GM12872 (cell line): ENCODE data around the gene AJAP1.

Source experiments
- TF ChIP-seq, protein P1 (sequence below): IDR thresholded peaks from 3 replicates; pipeline ENCODE4 v1.5.1; 2011; ENCODE audit warnings: low read depth, mild to moderate bottlenecking, low read length, moderate library complexity; ENCODE audit not compliant: insufficient read depth

The AJAP1 gene

DNA sequence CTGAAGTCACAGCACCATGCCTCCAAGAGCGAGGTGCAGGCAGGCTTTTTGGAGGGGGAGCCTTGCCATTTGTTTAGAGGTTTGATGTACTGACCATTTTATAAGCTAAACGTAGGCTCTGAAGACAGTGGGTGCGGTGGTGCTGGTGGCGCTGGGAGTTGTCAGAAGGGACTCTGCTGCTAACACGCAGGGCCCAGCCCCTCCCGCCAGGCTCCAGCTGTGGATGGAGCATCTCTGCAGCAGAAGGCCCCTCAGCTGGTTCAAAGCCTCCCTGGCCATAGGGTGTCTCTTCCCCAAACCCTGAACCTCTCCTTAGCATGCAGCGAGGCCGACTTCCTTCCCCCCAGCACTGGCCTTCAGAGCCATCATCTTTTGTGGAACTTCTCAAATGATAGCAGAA, 105.3 kb downstream of the AJAP1 start:
- TF ChIP-seq, protein P1, sequence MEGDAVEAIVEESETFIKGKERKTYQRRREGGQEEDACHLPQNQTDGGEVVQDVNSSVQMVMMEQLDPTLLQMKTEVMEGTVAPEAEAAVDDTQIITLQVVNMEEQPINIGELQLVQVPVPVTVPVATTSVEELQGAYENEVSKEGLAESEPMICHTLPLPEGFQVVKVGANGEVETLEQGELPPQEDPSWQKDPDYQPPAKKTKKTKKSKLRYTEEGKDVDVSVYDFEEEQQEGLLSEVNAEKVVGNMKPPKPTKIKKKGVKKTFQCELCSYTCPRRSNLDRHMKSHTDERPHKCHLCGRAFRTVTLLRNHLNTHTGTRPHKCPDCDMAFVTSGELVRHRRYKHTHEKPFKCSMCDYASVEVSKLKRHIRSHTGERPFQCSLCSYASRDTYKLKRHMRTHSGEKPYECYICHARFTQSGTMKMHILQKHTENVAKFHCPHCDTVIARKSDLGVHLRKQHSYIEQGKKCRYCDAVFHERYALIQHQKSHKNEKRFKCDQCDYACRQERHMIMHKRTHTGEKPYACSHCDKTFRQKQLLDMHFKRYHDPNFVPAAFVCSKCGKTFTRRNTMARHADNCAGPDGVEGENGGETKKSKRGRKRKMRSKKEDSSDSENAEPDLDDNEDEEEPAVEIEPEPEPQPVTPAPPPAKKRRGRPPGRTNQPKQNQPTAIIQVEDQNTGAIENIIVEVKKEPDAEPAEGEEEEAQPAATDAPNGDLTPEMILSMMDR = no peak

GRCh38 chr1:4760088-4760487, 105.7 kb downstream of the AJAP1 start:
- TF ChIP-seq, protein P1 = no peak

GRCh38 chr1:4761324-4761723, 106.9 kb downstream of the AJAP1 start:
- TF ChIP-seq, protein P1 = no peak

DNA sequence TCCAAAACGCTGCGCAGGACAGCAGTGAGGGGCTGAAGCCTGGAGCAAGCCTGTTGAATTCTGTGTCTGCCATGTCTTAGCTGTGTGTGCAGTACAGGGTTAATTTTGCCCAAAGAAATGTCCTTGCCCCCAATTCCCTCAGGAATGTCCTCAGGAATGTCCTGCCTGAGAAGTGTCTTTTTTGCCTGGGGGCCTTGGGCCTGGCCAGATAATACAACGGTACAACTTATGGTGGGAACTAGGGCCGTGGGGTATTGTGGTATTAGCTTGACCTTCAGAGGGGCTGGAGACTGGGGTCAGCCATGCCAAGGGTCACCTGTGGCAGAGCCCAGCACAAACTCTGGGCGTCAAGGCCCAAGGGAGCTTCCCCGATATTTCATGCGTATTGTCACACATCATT, 107.7 kb downstream of the AJAP1 start:
- TF ChIP-seq, protein P1 = no peak

- TF ChIP-seq, protein P1 = no peak
Measured at GRCh38 chr1:4767308-4767707, 112.9 kb downstream of the AJAP1 start.

DNA sequence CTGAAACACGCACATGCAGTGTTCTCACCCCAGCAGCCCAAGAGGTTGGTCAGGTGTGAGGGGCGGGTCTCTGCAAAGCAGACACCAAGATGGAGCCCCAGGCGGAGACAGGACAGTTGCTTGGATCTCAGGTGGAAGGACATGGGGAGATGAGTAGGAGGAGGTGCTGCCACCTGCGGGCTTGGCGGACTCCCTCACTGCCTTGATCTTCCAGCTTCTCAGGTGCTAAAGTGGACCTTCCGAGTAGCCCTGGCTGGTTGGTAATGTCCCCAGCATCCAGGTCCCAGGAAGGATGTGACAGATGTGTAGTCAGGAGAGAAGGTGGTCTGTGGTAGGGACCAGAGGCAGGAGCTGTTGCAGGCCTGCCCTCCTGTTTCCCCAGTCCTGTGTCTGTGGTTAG, 114.1 kb downstream of the AJAP1 start:
- TF ChIP-seq, protein P1 = no peak

GRCh38 chr1:4769516-4770280, 115.3 kb downstream of the AJAP1 start:
- TF ChIP-seq, protein P1 = no peak
